HG02981 (cell line): Measurements from ENCODE around the gene GRB7.

Experiments
- ATAC-seq: cut with Tn5 transposase; IDR thresholded peaks from one replicate; pipeline ENCODE4 v1.9.1; 2021; ENCODE audit warnings: mild to moderate bottlenecking, moderate library complexity; ENCODE audit not compliant: unreplicated experiment

GRB7 gene

GRCh38 chr17:39794249-39794970 is 56.7 kb downstream of the GRB7 start:
- peak; percentile 85 for ATAC-seq
